Measurements from ENCODE around the gene PRKCE. TPM values are rescaled to one million over a fixed set of nuclear protein-coding genes. Genes with fewer than 3 reads are reported as not detected.

PRKCE gene
- total RNA-seq, 1 donor from 2014 or later = 14.8 TPM

- intact Hi-C loops (cut with micrococcal nuclease) = no loop called here
- DNase-seq (no peak), ATAC-seq (no peak)
These were observed 510.4 kb downstream of the PRKCE start for GRCh38 chr2:46161911-46162310.

- intact Hi-C loops (cut with micrococcal nuclease) = no loop called here
- no peak for DNase-seq
- ATAC-seq = peak; percentile 13
These were observed 511.0 kb downstream of the PRKCE start for GRCh38 chr2:46162329-46163097.

- intact Hi-C loops (cut with micrococcal nuclease) = no loop called here
- no peak for DNase-seq
- no peak for ATAC-seq
These were observed 511.6 kb downstream of the PRKCE start for GRCh38 chr2:46163098-46163430.

GRCh38 chr2:46163804-46164528, 512.5 kb downstream of the PRKCE start:
- no peak for DNase-seq
- ATAC-seq = no peak
- intact Hi-C loops (cut with micrococcal nuclease) = no loop called here

GRCh38 chr2:46164529-46165301, 513.2 kb downstream of the PRKCE start:
- peak; percentile 93 for ATAC-seq
- intact Hi-C loops (cut with micrococcal nuclease) = no loop called here
- peak; percentile 72 for DNase-seq

GRCh38 chr2:46165916-46166315, 514.4 kb downstream of the PRKCE start:
- no peak for ATAC-seq
- no peak for DNase-seq
- intact Hi-C loops (cut with micrococcal nuclease) = no loop called here

- no peak for ATAC-seq
- DNase-seq = no peak
- intact Hi-C loops (cut with micrococcal nuclease) = no loop called here
These were observed 515.9 kb downstream of the PRKCE start for GRCh38 chr2:46167406-46167805.

GRCh38 chr2:46167924-46168323, 516.4 kb downstream of the PRKCE start:
- ATAC-seq (no peak), DNase-seq (no peak)
- intact Hi-C loops (cut with micrococcal nuclease) = no loop called here

GRCh38 chr2:46169467-46169866, 518.0 kb downstream of the PRKCE start:
- DNase-seq (no peak), ATAC-seq (no peak)
- intact Hi-C loops (cut with micrococcal nuclease) = no loop called here

- intact Hi-C loops (cut with micrococcal nuclease) = no loop called here
- ATAC-seq = no peak
- no peak for DNase-seq
These were observed 518.6 kb downstream of the PRKCE start for GRCh38 chr2:46170026-46170425.

GRCh38 chr2:46170611-46171350, 519.3 kb downstream of the PRKCE start:
- ATAC-seq (peak; percentile 15), DNase-seq (no peak)
- intact Hi-C loops (cut with micrococcal nuclease) = no loop called here

- peak; percentile 49 for ATAC-seq
- no peak for DNase-seq
- intact Hi-C loops (cut with micrococcal nuclease) = no loop called here
These were observed 520.0 kb downstream of the PRKCE start for GRCh38 chr2:46171411-46171953.

GRCh38 chr2:46171996-46172546, 520.6 kb downstream of the PRKCE start:
- no peak for DNase-seq
- intact Hi-C loops (cut with micrococcal nuclease) = no loop called here
- ATAC-seq = no peak

GRCh38 chr2:46173030-46173429, 521.6 kb downstream of the PRKCE start:
- intact Hi-C loops (cut with micrococcal nuclease) = no loop called here
- ATAC-seq (no peak), DNase-seq (no peak)

GRCh38 chr2:46173636-46174250, 522.3 kb downstream of the PRKCE start:
- ATAC-seq (no peak), DNase-seq (no peak)
- intact Hi-C loops (cut with micrococcal nuclease) = no loop called here

GRCh38 chr2:46174345-46175170, 523.1 kb downstream of the PRKCE start:
- intact Hi-C loops (cut with micrococcal nuclease) = no loop called here
- DNase-seq (no peak), ATAC-seq (no peak)

GRCh38 chr2:46175419-46175818, 523.9 kb downstream of the PRKCE start:
- ATAC-seq (no peak), DNase-seq (no peak)
- intact Hi-C loops (cut with micrococcal nuclease) = no loop called here

Data from left ventricle myocardium superior (tissue), 1 donor.